A549 (cell line): ENCODE results near the gene RAPGEF3.

Experiments
- CBX2 ChIP-seq: fragments of 200-600 bp; sonication (generic); IDR thresholded peaks from 2 replicates; pipeline ENCODE4 v1.6.1; 2016; ENCODE audit warnings: low read depth, mild to moderate bottlenecking, borderline replicate concordance
- CEBPB ChIP-seq, 2 experiments: fragments of >200 bp in 1 of 2; sonication (Bioruptor Twin) in 1 of 2; formaldehyde crosslinking in 1 of 2; IDR thresholded peaks; 2 replicates each; pipeline ENCODE4 v1.6.1; 2012 to 2016
- CHD2 ChIP-seq: fragments of 150-350 bp; IDR thresholded peaks from 2 replicates; pipeline ENCODE4 v1.6.1; 2014; ENCODE audit warnings: low read length; ENCODE audit not compliant: partially characterized antibody
- EHMT2 ChIP-seq: fragments of 200-600 bp; sonication (generic); IDR thresholded peaks from 2 replicates; pipeline ENCODE4 v1.6.1; 2016; ENCODE audit warnings: antibody characterized with exemption, low read depth, mild to moderate bottlenecking, moderate library complexity
- HDAC2 ChIP-seq: fragments of 200-600 bp; sonication (generic); IDR thresholded peaks from 2 replicates; pipeline ENCODE4 v1.6.1; 2016
- KDM5A ChIP-seq: fragments of 200-600 bp; sonication (generic); IDR thresholded peaks from 2 replicates; pipeline ENCODE4 v1.6.1; 2016; ENCODE audit warnings: antibody characterized with exemption, mild to moderate bottlenecking
- POLR2A ChIP-seq: IDR thresholded peaks from 2 replicates; pipeline ENCODE4 v1.6.1; 2012; ENCODE audit warnings: mild to moderate bottlenecking, low read length
- RAD21 ChIP-seq, 2 experiments: fragments of >200 bp in 1 of 2; sonication (Bioruptor Twin) in 1 of 2; formaldehyde crosslinking in 1 of 2; IDR thresholded peaks in 1 of 2; conservative IDR thresholded peaks in 1 of 2; 2 replicates in 1 of 2; 3 replicates in 1 of 2; pipeline ENCODE4 v1.6.1; 2012 to 2018; ENCODE audit warnings: inconsistent platforms in 1 of 2
- ZNF302 ChIP-seq: fragments of 250-450 bp; sonication (Bioruptor Pico); IDR thresholded peaks from 2 replicates; pipeline ENCODE4 v1.9.0; 2021; ENCODE audit warnings: inconsistent platforms, mild to moderate bottlenecking, moderate library complexity
- TF ChIP-seq, protein P1 (sequence below): IDR thresholded peaks from 2 replicates; pipeline ENCODE4 v1.6.1; 2012
- TF ChIP-seq, protein P2 (sequence below): fragments of >200 bp; sonication (Bioruptor Twin); formaldehyde crosslinking; IDR thresholded peaks from 3 replicates; pipeline ENCODE4 v1.5.1; 2016
- TF ChIP-seq, protein P3 (sequence below): fragments of 450-650 bp; IDR thresholded peaks from 2 replicates; pipeline ENCODE4 v1.6.1; 2014; ENCODE audit warnings: antibody characterized with exemption
- TF ChIP-seq, protein P4 (sequence below): fragments of 250-450 bp; sonication (Bioruptor Pico); IDR thresholded peaks from 2 replicates; pipeline ENCODE4 v1.5.0; 2021; ENCODE audit warnings: mild to moderate bottlenecking, moderate library complexity, borderline replicate concordance
- TF ChIP-seq, protein P5 (sequence below): IDR thresholded peaks from 2 replicates; pipeline ENCODE4 v1.6.1; 2012; ENCODE audit warnings: low read depth, borderline replicate concordance

DNA sequence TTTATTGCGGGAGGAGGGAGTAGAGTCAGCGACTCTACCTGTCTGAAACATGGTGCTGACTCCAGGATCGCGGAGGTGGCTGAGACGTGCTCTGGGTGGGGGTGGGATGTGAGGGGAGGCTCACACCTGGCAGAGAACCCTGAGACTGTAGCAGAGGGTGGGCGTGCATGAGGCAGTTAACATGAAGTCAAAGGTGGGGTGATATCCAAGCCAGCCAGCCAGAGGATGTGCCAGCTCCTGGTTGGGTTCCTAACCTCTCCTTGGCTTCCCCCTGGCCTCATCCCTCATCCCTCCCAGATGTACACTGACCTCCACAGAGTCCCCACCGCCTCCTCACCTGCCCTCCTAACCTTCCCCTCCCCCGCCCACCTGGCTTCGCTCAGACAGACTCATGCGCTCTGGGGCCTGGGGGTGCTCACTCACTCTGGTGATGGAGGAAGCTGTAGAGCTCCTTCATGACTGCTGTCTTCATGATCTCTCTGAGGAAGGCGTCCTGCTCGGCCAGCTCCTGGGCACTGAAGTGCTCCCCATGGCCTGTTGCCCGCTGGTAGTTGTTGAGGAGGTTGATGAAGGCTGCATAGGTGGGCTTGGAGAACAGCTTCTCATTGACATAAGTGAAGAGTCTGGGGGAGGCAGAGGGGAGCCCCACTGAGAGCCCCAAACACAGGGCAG is 42.7 kb downstream of the RAPGEF3 start:
- TF ChIP-seq EHMT2 (no peak), CHD2 (no peak), CBX2 (no peak), KDM5A (no peak), POLR2A (no peak), CEBPB (IDR thresholded peaks at IDR 0.05) (no peak), RAD21 (conservative IDR thresholded peaks at IDR 0.05 in 1 of 2, IDR thresholded peaks at IDR 0.05 in 1 of 2) (no peak), ZNF302 (CRISPR knock-in tag) (no peak), HDAC2 (no peak)
- TF ChIP-seq, protein P1, sequence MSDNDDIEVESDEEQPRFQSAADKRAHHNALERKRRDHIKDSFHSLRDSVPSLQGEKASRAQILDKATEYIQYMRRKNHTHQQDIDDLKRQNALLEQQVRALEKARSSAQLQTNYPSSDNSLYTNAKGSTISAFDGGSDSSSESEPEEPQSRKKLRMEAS, result no peak
- TF ChIP-seq, protein P2, sequence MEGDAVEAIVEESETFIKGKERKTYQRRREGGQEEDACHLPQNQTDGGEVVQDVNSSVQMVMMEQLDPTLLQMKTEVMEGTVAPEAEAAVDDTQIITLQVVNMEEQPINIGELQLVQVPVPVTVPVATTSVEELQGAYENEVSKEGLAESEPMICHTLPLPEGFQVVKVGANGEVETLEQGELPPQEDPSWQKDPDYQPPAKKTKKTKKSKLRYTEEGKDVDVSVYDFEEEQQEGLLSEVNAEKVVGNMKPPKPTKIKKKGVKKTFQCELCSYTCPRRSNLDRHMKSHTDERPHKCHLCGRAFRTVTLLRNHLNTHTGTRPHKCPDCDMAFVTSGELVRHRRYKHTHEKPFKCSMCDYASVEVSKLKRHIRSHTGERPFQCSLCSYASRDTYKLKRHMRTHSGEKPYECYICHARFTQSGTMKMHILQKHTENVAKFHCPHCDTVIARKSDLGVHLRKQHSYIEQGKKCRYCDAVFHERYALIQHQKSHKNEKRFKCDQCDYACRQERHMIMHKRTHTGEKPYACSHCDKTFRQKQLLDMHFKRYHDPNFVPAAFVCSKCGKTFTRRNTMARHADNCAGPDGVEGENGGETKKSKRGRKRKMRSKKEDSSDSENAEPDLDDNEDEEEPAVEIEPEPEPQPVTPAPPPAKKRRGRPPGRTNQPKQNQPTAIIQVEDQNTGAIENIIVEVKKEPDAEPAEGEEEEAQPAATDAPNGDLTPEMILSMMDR, result no peak
- TF ChIP-seq, protein P3, sequence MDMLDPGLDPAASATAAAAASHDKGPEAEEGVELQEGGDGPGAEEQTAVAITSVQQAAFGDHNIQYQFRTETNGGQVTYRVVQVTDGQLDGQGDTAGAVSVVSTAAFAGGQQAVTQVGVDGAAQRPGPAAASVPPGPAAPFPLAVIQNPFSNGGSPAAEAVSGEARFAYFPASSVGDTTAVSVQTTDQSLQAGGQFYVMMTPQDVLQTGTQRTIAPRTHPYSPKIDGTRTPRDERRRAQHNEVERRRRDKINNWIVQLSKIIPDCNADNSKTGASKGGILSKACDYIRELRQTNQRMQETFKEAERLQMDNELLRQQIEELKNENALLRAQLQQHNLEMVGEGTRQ, result no peak
- TF ChIP-seq, protein P4, sequence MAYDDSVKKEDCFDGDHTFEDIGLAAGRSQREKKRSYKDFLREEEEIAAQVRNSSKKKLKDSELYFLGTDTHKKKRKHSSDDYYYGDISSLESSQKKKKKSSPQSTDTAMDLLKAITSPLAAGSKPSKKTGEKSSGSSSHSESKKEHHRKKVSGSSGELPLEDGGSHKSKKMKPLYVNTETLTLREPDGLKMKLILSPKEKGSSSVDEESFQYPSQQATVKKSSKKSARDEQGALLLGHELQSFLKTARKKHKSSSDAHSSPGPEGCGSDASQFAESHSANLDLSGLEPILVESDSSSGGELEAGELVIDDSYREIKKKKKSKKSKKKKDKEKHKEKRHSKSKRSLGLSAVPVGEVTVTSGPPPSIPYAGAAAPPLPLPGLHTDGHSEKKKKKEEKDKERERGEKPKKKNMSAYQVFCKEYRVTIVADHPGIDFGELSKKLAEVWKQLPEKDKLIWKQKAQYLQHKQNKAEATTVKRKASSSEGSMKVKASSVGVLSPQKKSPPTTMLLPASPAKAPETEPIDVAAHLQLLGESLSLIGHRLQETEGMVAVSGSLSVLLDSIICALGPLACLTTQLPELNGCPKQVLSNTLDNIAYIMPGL (CRISPR knock-in tag), result no peak
- TF ChIP-seq, protein P5, sequence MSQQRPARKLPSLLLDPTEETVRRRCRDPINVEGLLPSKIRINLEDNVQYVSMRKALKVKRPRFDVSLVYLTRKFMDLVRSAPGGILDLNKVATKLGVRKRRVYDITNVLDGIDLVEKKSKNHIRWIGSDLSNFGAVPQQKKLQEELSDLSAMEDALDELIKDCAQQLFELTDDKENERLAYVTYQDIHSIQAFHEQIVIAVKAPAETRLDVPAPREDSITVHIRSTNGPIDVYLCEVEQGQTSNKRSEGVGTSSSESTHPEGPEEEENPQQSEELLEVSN, result no peak
